Stomach (tissue), 9 donors: ENCODE measurements around the gene CLSTN2. TPM values are rescaled to one million over a fixed set of nuclear protein-coding genes. Genes with fewer than 3 reads are reported as not detected.

Experiments
- DNase-seq, 2 donors: peaks; one replicate each; pipeline versions ENCODE4 v3.0.0 to v3.0.0-alpha.2; 2013 to 2019
- H3K27ac ChIP-seq, 5 donors: fragments of 200-600 bp in 4 of 5; sonication (generic) in 4 of 5; one replicate each; pipeline ENCODE4 v1.5.1; 2013 to 2019; ENCODE audit warnings: mild to moderate bottlenecking in 1 of 5, moderate library complexity in 1 of 5
- H3K27me3 ChIP-seq, 3 donors: fragments of 200-600 bp; sonication (generic); one replicate each; pipeline ENCODE4 v1.5.1; 2017 to 2019; ENCODE audit warnings: mixed run types in 1 of 3
- H3K36me3 ChIP-seq, 4 donors: fragments of 200-600 bp; sonication (generic); 1 replicate in 3 of 4; 2 replicates in 1 of 4; pipeline ENCODE4 v1.5.1; 2016 to 2019
- H3K4me1 ChIP-seq, 4 donors: fragments of 200-600 bp; sonication (generic); one replicate each; pipeline ENCODE4 v1.5.1; 2016 to 2019
- H3K4me3 ChIP-seq, 4 donors: fragments of 200-600 bp; sonication (generic) in 3 of 4; one replicate each; pipeline ENCODE4 v1.5.1; 2016 to 2019; ENCODE audit warnings: mild to moderate bottlenecking in 1 of 4
- H3K9me3 ChIP-seq, 4 donors: fragments of 200-600 bp; sonication (generic); one replicate each; pipeline ENCODE4 v1.5.1; 2016 to 2019
- EP300 ChIP-seq: sonication (generic); formaldehyde crosslinking; IDR thresholded peaks from one replicate; pipeline ENCODE4 v1.6.1; 2017; ENCODE audit warnings: antibody characterized with exemption
- POLR2A ChIP-seq, 4 donors: fragments of 450-650 bp; IDR thresholded peaks; one replicate each; pipeline ENCODE4 v1.6.1; 2016; ENCODE audit warnings: antibody characterized with exemption in 4 of 4, control low read depth in 2 of 4, mild to moderate bottlenecking in 1 of 4, moderate library complexity in 1 of 4
- POLR2AphosphoS5 ChIP-seq, 3 donors: sonication (generic); formaldehyde crosslinking; IDR thresholded peaks; one replicate each; pipeline ENCODE4 v1.6.1; 2016; ENCODE audit warnings: antibody characterized with exemption in 3 of 3
- WGBS, 5 donors: extraction: QIAGEN DNeasy Blood & Tissue Kit in 3 of 5; methylation state at CpG; one replicate each; pipeline versions ENCODE4 v1.1.5 to v1.1.7; 2013 to 2018; 5-methylcytosine and 5-hydroxymethylcytosine counted together
- intact Hi-C: fragments of 100-400 bp; cut with DNase I; formaldehyde crosslinking; loops from one replicate; pipeline ENCODE4 v1.15.1; 2023; ENCODE audit warnings: low total_unique reads
- polyA plus RNA-seq, 3 donors: library from polyadenylated mRNA; stranded (reverse); fragments of 200-250 nt; gene quantifications; one replicate each; pipeline ENCODE4 v1.2.3, GENCODE V29; 2013
- total RNA-seq, 5 donors: library from RNA; depleted of rRNA; stranded (reverse); fragments of >200 nt; gene quantifications; one replicate each; pipeline versions ENCODE4 v1.1.0 to v1.2.3, GENCODE V29; 2014 to 2016
- TF ChIP-seq, protein P1 (sequence below), 7 experiments: fragments of 450-650 bp in 4 of 7; fragments of 200-600 bp in 3 of 7; sonication (generic) in 3 of 7; IDR thresholded peaks; one replicate each; pipeline ENCODE4 v1.5.1; 2016 to 2019; ENCODE audit warnings: antibody characterized with exemption in 7 of 7, control low read depth in 2 of 7, mild to moderate bottlenecking in 1 of 7
- donor health status: healthy with polysubstance abuse.
- donor health status: Bipolar disorder and iron deficiency.
- donor health status: healthy.

CLSTN2 gene
- total and polyA plus RNA-seq, 8 donors = 0.10 to 5.4 (median 1.7) TPM

- Histone ChIP-seq H3K27me3 (no peaks in the 10 kb centered on the region), H3K9me3 (no peaks in the 10 kb centered on the region), H3K4me1 (no peaks in the 10 kb centered on the region), H3K27ac (no peak overlapping the region), H3K4me3 (no peak overlapping the region), H3K36me3 (no peaks in the 10 kb centered on the region)
- WGBS, 5 donors = 61 to 94% (median 75%) methylated on average over 2 of the region's 2 CpGs
- DNase-seq = no peak
- TF ChIP-seq EP300 (no peak), POLR2A (IDR thresholded peaks at IDR 0.05) (no peak), POLR2AphosphoS5 (IDR thresholded peaks at IDR 0.05) (no peak)
- TF ChIP-seq, protein P1, sequence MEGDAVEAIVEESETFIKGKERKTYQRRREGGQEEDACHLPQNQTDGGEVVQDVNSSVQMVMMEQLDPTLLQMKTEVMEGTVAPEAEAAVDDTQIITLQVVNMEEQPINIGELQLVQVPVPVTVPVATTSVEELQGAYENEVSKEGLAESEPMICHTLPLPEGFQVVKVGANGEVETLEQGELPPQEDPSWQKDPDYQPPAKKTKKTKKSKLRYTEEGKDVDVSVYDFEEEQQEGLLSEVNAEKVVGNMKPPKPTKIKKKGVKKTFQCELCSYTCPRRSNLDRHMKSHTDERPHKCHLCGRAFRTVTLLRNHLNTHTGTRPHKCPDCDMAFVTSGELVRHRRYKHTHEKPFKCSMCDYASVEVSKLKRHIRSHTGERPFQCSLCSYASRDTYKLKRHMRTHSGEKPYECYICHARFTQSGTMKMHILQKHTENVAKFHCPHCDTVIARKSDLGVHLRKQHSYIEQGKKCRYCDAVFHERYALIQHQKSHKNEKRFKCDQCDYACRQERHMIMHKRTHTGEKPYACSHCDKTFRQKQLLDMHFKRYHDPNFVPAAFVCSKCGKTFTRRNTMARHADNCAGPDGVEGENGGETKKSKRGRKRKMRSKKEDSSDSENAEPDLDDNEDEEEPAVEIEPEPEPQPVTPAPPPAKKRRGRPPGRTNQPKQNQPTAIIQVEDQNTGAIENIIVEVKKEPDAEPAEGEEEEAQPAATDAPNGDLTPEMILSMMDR (IDR thresholded peaks at IDR 0.05) = no peak
- intact Hi-C loops = no loop called here
These were observed 210.5 kb downstream of the CLSTN2 start for GRCh38 chr3:140145528-140145927.

GRCh38 chr3:140146668-140147067, 211.7 kb downstream of the CLSTN2 start:
- Histone ChIP-seq H3K27ac (no peak overlapping the region), H3K9me3 (no peaks in the 10 kb centered on the region), H3K4me1 (no peaks in the 10 kb centered on the region), H3K27me3 (no peaks in the 10 kb centered on the region), H3K36me3 (no peaks in the 10 kb centered on the region), H3K4me3 (no peak overlapping the region)
- intact Hi-C loops = no loop called here
- DNase-seq = no peak
- no peak for TF ChIP-seq POLR2AphosphoS5 (IDR thresholded peaks at IDR 0.05)
- TF ChIP-seq POLR2A (IDR thresholded peaks at IDR 0.05) = no peak
- no peak for TF ChIP-seq EP300
- TF ChIP-seq, protein P1 (IDR thresholded peaks at IDR 0.05) = no peak

DNA sequence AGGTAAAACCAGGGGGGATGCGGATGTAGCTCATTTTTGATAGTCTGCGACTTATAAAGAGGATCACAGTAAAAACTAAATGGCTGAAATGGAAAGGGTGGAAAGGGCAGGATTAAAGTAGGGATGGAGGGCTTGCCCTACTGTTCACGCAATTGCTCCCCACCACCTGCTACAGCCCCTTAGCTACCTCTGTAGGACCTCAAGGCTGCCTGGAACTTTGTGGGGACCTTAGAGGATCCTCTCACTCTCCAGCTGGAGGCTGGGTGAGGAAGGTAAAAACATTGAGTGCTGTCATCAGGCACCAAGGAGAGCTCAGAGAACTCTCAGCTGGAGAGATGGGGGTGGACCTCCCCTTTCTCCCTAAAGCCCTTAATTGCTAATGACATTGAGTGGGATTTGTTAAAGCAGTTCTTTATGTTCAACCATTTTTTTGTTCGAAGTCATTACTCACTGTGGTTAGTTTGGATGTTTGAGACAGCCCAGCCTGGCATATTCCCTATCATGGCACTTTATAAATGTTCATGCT, 213.0 kb downstream of the CLSTN2 start:
- H3K4me3 ChIP-seq = no peak overlapping the region
- no peaks in the 10 kb centered on the region for H3K4me1 ChIP-seq
- no peaks in the 10 kb centered on the region for H3K9me3 ChIP-seq
- TF ChIP-seq POLR2AphosphoS5 (IDR thresholded peaks at IDR 0.05) (no peak), POLR2A (IDR thresholded peaks at IDR 0.05) (no peak), EP300 (no peak)
- TF ChIP-seq, protein P1 (IDR thresholded peaks at IDR 0.05) = no peak
- no peaks in the 10 kb centered on the region for H3K27me3 ChIP-seq
- intact Hi-C loops = no loop called here
- 90 to 93% (median 92%) methylated on average over 4 of the region's 4 CpGs for WGBS, 5 donors
- no peak for DNase-seq
- no peak overlapping the region for H3K27ac ChIP-seq
- H3K36me3 ChIP-seq = no peaks in the 10 kb centered on the region

- no peaks in the 10 kb centered on the region for H3K9me3 ChIP-seq
- intact Hi-C loops = no loop called here
- DNase-seq = no peak
- H3K27me3 ChIP-seq = no peaks in the 10 kb centered on the region
- H3K4me1 ChIP-seq = no peaks in the 10 kb centered on the region
- no peak overlapping the region for H3K4me3 ChIP-seq
- TF ChIP-seq, protein P1 (IDR thresholded peaks at IDR 0.05) = no peak
- TF ChIP-seq POLR2AphosphoS5 (IDR thresholded peaks at IDR 0.05) = no peak
- TF ChIP-seq EP300 = no peak
- no peak for TF ChIP-seq POLR2A (IDR thresholded peaks at IDR 0.05)
- H3K36me3 ChIP-seq = no peaks in the 10 kb centered on the region
- no peak overlapping the region for H3K27ac ChIP-seq
- WGBS, 5 donors = 66 to 78% (median 70%) methylated on average over 3 of the region's 3 CpGs
These were observed 213.9 kb downstream of the CLSTN2 start for GRCh38 chr3:140148824-140149390.
